GM12892 (cell line): ENCODE measurements around the gene SNCG.

Experiments used
- POLR2A ChIP-seq: IDR thresholded peaks from 2 replicates; pipeline ENCODE4 v1.6.1; 2011; ENCODE audit warnings: low read depth, low read length, control low read depth
- TAF1 ChIP-seq: IDR thresholded peaks from 2 replicates; pipeline ENCODE4 v1.6.1; 2011; ENCODE audit warnings: low read depth, mild to moderate bottlenecking, control low read depth, low read length, borderline replicate concordance

- TF ChIP-seq POLR2A: no peak
- TF ChIP-seq TAF1: no peak
Measured at GRCh38 chr10:86960003-86960862, 1.8 kb downstream of the SNCG start.
